ENCODE measurements around the gene CDKN2B-AS1. TPM values are rescaled to one million over a fixed set of nuclear protein-coding genes. Genes with fewer than 3 reads are reported as not detected.
A peak's percentile ranks its signal among the peaks of the same experiment; 100 is the strongest.
"Not testable (repeated sequence)": the region's sequence is repeated elsewhere in the genome, so short reads cannot be mapped to it uniquely, and the experiment has no call there.

Gene CDKN2B-AS1
- total RNA-seq, 2 experiments from 2014 or later: 0.41 to 0.81 TPM

- ChIA-PET CTCF (interaction anchor here (1.1 to 1.3 kb wide), 3 partner anchors 16 to 49 kb away, joined by 3 to 4 read pairs (median 4); no protein-coding TSS in a partner anchor), POLR2A (no interaction called here)
- TF ChIP-seq CTCF (IDR thresholded peaks at IDR 0.05): no peak
- H3K4me3 Mint-ChIP-seq: no peak overlapping the region
- intact Hi-C loops (cut with micrococcal nuclease): no loop called here
- no peaks in the 10 kb centered on the region for H3K36me3 Mint-ChIP-seq (ENCODE audit: low read depth)
- H3K9me3 Mint-ChIP-seq: no peaks in the 10 kb centered on the region
- H3K27me3 Mint-ChIP-seq: peaks cover 3% of the 10 kb centered on the region
- DNase-seq: no peak
- H3K4me1 Mint-ChIP-seq (ENCODE audit: low read depth): peaks cover 22% of the 10 kb centered on the region
- no peak for ATAC-seq
- H3K27ac Mint-ChIP-seq: no peak overlapping the region
These were observed 61.8 kb downstream of the CDKN2B-AS1 start for GRCh38 chr9:22056402-22056801.

- ATAC-seq; POLR2A ChIA-PET; H3K4me3 Mint-ChIP-seq; H3K4me1 Mint-ChIP-seq (ENCODE audit: low read depth); H3K9me3 Mint-ChIP-seq; H3K36me3 Mint-ChIP-seq (ENCODE audit: low read depth); DNase-seq; intact Hi-C loops (cut with micrococcal nuclease); H3K27me3 Mint-ChIP-seq; H3K27ac Mint-ChIP-seq: not testable (repeated sequence)
- CTCF ChIA-PET: interaction anchor here (1.3 kb wide), 1 partner anchor 246 kb away, joined by 3 read pairs; no protein-coding TSS in a partner anchor
These were observed 63.4 kb downstream of the CDKN2B-AS1 start for GRCh38 chr9:22057972-22058371.

- POLR2A ChIA-PET: no interaction called here
- Mint-ChIP-seq H3K4me3 (no peak overlapping the region), H3K9me3 (no peaks in the 10 kb centered on the region), H3K4me1 (ENCODE audit: low read depth) (peaks cover 18% of the 10 kb centered on the region), H3K36me3 (ENCODE audit: low read depth) (no peaks in the 10 kb centered on the region), H3K27ac (no peak overlapping the region), H3K27me3 (peaks cover 6% of the 10 kb centered on the region)
- CTCF ChIA-PET: no interaction called here
- no peak for TF ChIP-seq CTCF (IDR thresholded peaks at IDR 0.05)
- no peak for DNase-seq
- intact Hi-C loops (cut with micrococcal nuclease): no loop called here
- no peak for ATAC-seq
These were observed 66.3 kb downstream of the CDKN2B-AS1 start for GRCh38 chr9:22060831-22061383.

- POLR2A ChIA-PET: interaction anchor here (1.1 to 1.5 kb wide), 2 partner anchors 14 to 15 kb away, joined by 3 to 5 read pairs; no protein-coding TSS in a partner anchor
- Mint-ChIP-seq H3K9me3 (no peaks in the 10 kb centered on the region), H3K36me3 (ENCODE audit: low read depth) (no peaks in the 10 kb centered on the region), H3K27ac (peak overlapping the region; percentile 39), H3K4me1 (ENCODE audit: low read depth) (peaks cover 19% of the 10 kb centered on the region), H3K27me3 (peaks cover 7% of the 10 kb centered on the region), H3K4me3 (no peak overlapping the region)
- CTCF ChIA-PET: interaction anchor here (0.9 to 1.5 kb wide), 8 partner anchors 10 to 253 kb away, joined by 3 to 6 read pairs (median 4); no protein-coding TSS in a partner anchor
- TF ChIP-seq CTCF (IDR thresholded peaks at IDR 0.05): no peak
- ATAC-seq (no peak), DNase-seq (no peak)
- intact Hi-C loops (cut with micrococcal nuclease): no loop called here
These were observed 70.4 kb downstream of the CDKN2B-AS1 start for GRCh38 chr9:22064957-22065356.

GRCh38 chr9:22065431-22066200, 71.0 kb downstream of the CDKN2B-AS1 start:
- peak; percentile 73 for ATAC-seq
- ChIA-PET CTCF (interaction anchor here (0.9 to 1.7 kb wide), 8 partner anchors 9 to 254 kb away, joined by 3 to 6 read pairs (median 4); no protein-coding TSS in a partner anchor), POLR2A (interaction anchor here (1.1 to 1.5 kb wide), 2 partner anchors 13 to 14 kb away, joined by 3 to 5 read pairs; no protein-coding TSS in a partner anchor)
- Mint-ChIP-seq H3K27me3 (peaks cover 5% of the 10 kb centered on the region), H3K36me3 (ENCODE audit: low read depth) (no peaks in the 10 kb centered on the region), H3K4me1 (ENCODE audit: low read depth) (peaks cover 19% of the 10 kb centered on the region), H3K9me3 (no peaks in the 10 kb centered on the region), H3K27ac (peak overlapping the region; percentile 39), H3K4me3 (no peak overlapping the region)
- TF ChIP-seq CTCF (IDR thresholded peaks at IDR 0.05): no peak
- DNase-seq: no peak
- intact Hi-C loops (cut with micrococcal nuclease): no loop called here

Measured in activated CD8-positive, alpha-beta T cell treated with anti-CD3 and anti-CD28 coated beads for 36 hours (primary cell).